Measurements from ENCODE around the gene CCDC187. TPM values are rescaled to one million over a fixed set of nuclear protein-coding genes. Genes with fewer than 3 reads are reported as not detected.

CCDC187 gene
- total and polyA plus RNA-seq, 2 of the 8 experiments (the other 6 are each of a cell fraction or from before 2014, with no cell fraction given) = 0.02 TPM; not detected in 1

- H4K5ac ChIP-seq (ENCODE audit: insufficient read length, low read depth, low read length) = no peak overlapping the region
- H3K4me1 ChIP-seq (replicated peaks in 1 of 4; ENCODE audit: control insufficient read depth in 3 of 4, insufficient read depth in 4 of 4, low read length in 3 of 4) = peaks cover 0 to 4% (median under 1%) of the 10 kb centered on the region in 4 experiments; a peak in 2 of 7 replicates
- no peak overlapping the region for H2BK5ac ChIP-seq (ENCODE audit: low read depth, low read length)
- H4K91ac ChIP-seq (replicated peaks; ENCODE audit: insufficient read length, low read length) = no peak overlapping the region
- CTCF ChIA-PET (ENCODE audit: partially characterized antibody) = interaction anchor here (0.7 to 1.1 kb wide), 3 partner anchors 14 to 1063 kb away, joined by 3 read pairs; no protein-coding TSS in a partner anchor
- no peak overlapping the region for H3K56ac ChIP-seq (replicated peaks; ENCODE audit: insufficient read length, low read depth, low read length)
- H2BK12ac ChIP-seq (ENCODE audit: low read depth, low read length) = no peak overlapping the region
- H2BK15ac ChIP-seq (ENCODE audit: low read length) = no peak overlapping the region
- H3K23me2 ChIP-seq (ENCODE audit: low read depth, low read length) = no peaks in the 10 kb centered on the region
- no peaks in the 10 kb centered on the region for H3K79me1 ChIP-seq (ENCODE audit: low read depth, low read length)
- POLR2A ChIA-PET (ENCODE audit: partially characterized antibody) = interaction anchor here (0.6 to 1.0 kb wide), 2 partner anchors 47 to 52 kb away, joined by 3 read pairs; no protein-coding TSS in a partner anchor
- H3K9ac ChIP-seq (replicated peaks in 1 of 4; ENCODE audit: extremely low read depth in 1 of 4, low read depth in 3 of 4, low read length in 3 of 4) = no peak overlapping the region
- H3K4me2 ChIP-seq (ENCODE audit: insufficient read depth in 1 of 2, low read depth in 2 of 2, low read length in 2 of 2) = no peak overlapping the region
- H2AK5ac ChIP-seq (ENCODE audit: low read depth, low read length) = no peak overlapping the region
- no peak overlapping the region for H3K23ac ChIP-seq (ENCODE audit: insufficient read length)
- 85% methylated on average over 13 of the region's 13 CpGs; no CpG with 5 or more reads in 1 of the 2 experiments for WGBS, 2 experiments (ENCODE audit: extremely low coverage in 1 of 2, insufficient coverage in 1 of 2, insufficient read length in 1 of 2, insufficient replicate concordance in 2 of 2, low coverage in 1 of 2, low lambda C conversion rate in 2 of 2, missing lambda C conversion rate in 1 of 2)
- no peak overlapping the region for H3K4ac ChIP-seq (replicated peaks; ENCODE audit: insufficient read length, low read depth, low read length)
- no peaks in the 10 kb centered on the region for H3K27me3 ChIP-seq (replicated peaks in 1 of 4; ENCODE audit: control insufficient read depth in 3 of 4, extremely low read depth in 1 of 4, insufficient read depth in 3 of 4, low read length in 3 of 4)
- H2AFZ ChIP-seq (ENCODE audit: low read length) = no peak overlapping the region
- no peak overlapping the region for H3K14ac ChIP-seq (ENCODE audit: insufficient read length)
- no peak overlapping the region for H3K4me3 ChIP-seq (ENCODE audit: extremely low read depth in 1 of 4, insufficient read depth in 2 of 4, low read depth in 3 of 4, low read length in 4 of 4)
- H2BK120ac ChIP-seq (replicated peaks; ENCODE audit: low read depth, low read length) = no peak overlapping the region
- no peaks in the 10 kb centered on the region for H4K20me1 ChIP-seq (replicated peaks in 1 of 2; ENCODE audit: control insufficient read depth in 1 of 2, insufficient read depth in 2 of 2, low read length in 2 of 2)
- H3K18ac ChIP-seq (ENCODE audit: extremely low read depth, low read length) = no peak overlapping the region
- no peaks in the 10 kb centered on the region for H3K36me3 ChIP-seq (ENCODE audit: control insufficient read depth in 2 of 4, insufficient read depth in 4 of 4, low read length in 3 of 4)
- no peak for FAIRE-seq
- H2BK20ac ChIP-seq (ENCODE audit: low read length) = no peak overlapping the region
- no peak overlapping the region for H3K27ac ChIP-seq (ENCODE audit: low read depth, low read length)
- H4K8ac ChIP-seq (ENCODE audit: extremely low read depth, insufficient read depth, low read length) = no peak overlapping the region
- H3K9me3 ChIP-seq (ENCODE audit: insufficient read depth in 2 of 2, low read depth in 1 of 2, low read length in 1 of 2) = no peaks in the 10 kb centered on the region
- no peak for DNase-seq (ENCODE audit: low read depth in 1 of 2, low spot score in 2 of 2)
- no peaks in the 10 kb centered on the region for H3K79me2 ChIP-seq (ENCODE audit: control insufficient read depth in 1 of 2, insufficient read depth in 2 of 2, low read length in 2 of 2)
- TF ChIP-seq FOSL1 (IDR thresholded peaks at IDR 0.05; ENCODE audit: insufficient read depth, low read depth, low read length) = no peak
- TF ChIP-seq, protein P1, sequence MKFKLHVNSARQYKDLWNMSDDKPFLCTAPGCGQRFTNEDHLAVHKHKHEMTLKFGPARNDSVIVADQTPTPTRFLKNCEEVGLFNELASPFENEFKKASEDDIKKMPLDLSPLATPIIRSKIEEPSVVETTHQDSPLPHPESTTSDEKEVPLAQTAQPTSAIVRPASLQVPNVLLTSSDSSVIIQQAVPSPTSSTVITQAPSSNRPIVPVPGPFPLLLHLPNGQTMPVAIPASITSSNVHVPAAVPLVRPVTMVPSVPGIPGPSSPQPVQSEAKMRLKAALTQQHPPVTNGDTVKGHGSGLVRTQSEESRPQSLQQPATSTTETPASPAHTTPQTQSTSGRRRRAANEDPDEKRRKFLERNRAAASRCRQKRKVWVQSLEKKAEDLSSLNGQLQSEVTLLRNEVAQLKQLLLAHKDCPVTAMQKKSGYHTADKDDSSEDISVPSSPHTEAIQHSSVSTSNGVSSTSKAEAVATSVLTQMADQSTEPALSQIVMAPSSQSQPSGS (IDR thresholded peaks at IDR 0.05; ENCODE audit: low read length) = no peak
- TF ChIP-seq ASH2L (IDR thresholded peaks at IDR 0.05; ENCODE audit: low read length) = no peak
- TF ChIP-seq MAFK (IDR thresholded peaks at IDR 0.05; ENCODE audit: low read depth, low read length) = no peak
- no peak for TF ChIP-seq USF2 (IDR thresholded peaks at IDR 0.05; ENCODE audit: low read length)
- no peak for TF ChIP-seq GTF2F1 (IDR thresholded peaks at IDR 0.05; ENCODE audit: borderline replicate concordance, low read depth, low read length)
- no peak for TF ChIP-seq YY1 (IDR thresholded peaks at IDR 0.05; ENCODE audit: low read depth, low read length)
- TF ChIP-seq CBX5 (IDR thresholded peaks at IDR 0.05; ENCODE audit: low read depth, low read length) = no peak
- TF ChIP-seq TBP (IDR thresholded peaks at IDR 0.05; ENCODE audit: low read depth, low read length) = no peak
- TF ChIP-seq SP1 (IDR thresholded peaks at IDR 0.05; ENCODE audit: low read depth, low read length) = no peak
- TF ChIP-seq RBBP5 (IDR thresholded peaks at IDR 0.05; ENCODE audit: borderline replicate concordance, low read depth, low read length) = no peak
- no peak for TF ChIP-seq RNF2 (IDR thresholded peaks at IDR 0.05; ENCODE audit: borderline replicate concordance, low read depth, low read length, missing control alignments, poor library complexity, severe bottlenecking)
Observed at GRCh38 chr9:136258299-136258625, 45.6 kb downstream of the CCDC187 start.
